H1 (cell line): Measurements from ENCODE around the gene LRRC3B. TPM values are rescaled to one million over a fixed set of nuclear protein-coding genes. Genes with fewer than 3 reads are reported as not detected.

ENCODE experiments used
- CHD1 ChIP-seq: IDR thresholded peaks from 2 replicates; pipeline ENCODE4 v1.6.1; 2012; ENCODE audit warnings: low read depth, low read length, improper control_type of control experiment
- PHF8 ChIP-seq: fragments of 200-600 bp; sonication (generic); conservative IDR thresholded peaks from 2 replicates; pipeline ENCODE4 v1.7.1; 2012; ENCODE audit warnings: low read depth, mild to moderate bottlenecking, inconsistent platforms, low read length, moderate library complexity
- SIRT6 ChIP-seq: IDR thresholded peaks from one replicate; pipeline ENCODE4 v1.7.1; 2012; ENCODE audit warnings: low read length, inconsistent platforms
- ZNF274 ChIP-seq: IDR thresholded peaks from 2 replicates; pipeline ENCODE4 v1.7.0; 2012; ENCODE audit warnings: low read length, borderline replicate concordance; ENCODE audit errors: extremely low read depth
- polyA plus RNA-seq, 7 experiments: library from polyadenylated mRNA; depleted of rRNA in 3 of 7; stranded (reverse) in 5 of 7; unstranded in 2 of 7; fragments of >200 nt in 5 of 7; fragments of 200-250 nt in 2 of 7; gene quantifications; 1 replicate in 5 of 7; 2 replicates in 1 of 7; 4 replicates in 1 of 7; pipeline versions ENCODE4 v1.2.1 to v1.2.3, GENCODE V29; 2011 to 2013; ENCODE audit warnings: missing spikeins in 2 of 7, mixed read lengths in 2 of 7
- total RNA-seq: library from RNA; stranded (reverse); fragmentation: NEBNext Ultra II Directional; extraction: Animal tissue kit (Norgen Biotek cat#: 25700); gene quantifications from 2 replicates; pipeline ENCODE4 v1.2.1, GENCODE V29; 2021
- TF ChIP-seq, protein P1 (sequence below): IDR thresholded peaks from 2 replicates; pipeline ENCODE4 v1.6.1; 2012; ENCODE audit warnings: inconsistent platforms

LRRC3B gene
- total and polyA plus RNA-seq, 2 of the 8 experiments (the other 6 are each of a cell fraction or from before 2014, with no cell fraction given), result 1.6 to 3.1 TPM

DNA sequence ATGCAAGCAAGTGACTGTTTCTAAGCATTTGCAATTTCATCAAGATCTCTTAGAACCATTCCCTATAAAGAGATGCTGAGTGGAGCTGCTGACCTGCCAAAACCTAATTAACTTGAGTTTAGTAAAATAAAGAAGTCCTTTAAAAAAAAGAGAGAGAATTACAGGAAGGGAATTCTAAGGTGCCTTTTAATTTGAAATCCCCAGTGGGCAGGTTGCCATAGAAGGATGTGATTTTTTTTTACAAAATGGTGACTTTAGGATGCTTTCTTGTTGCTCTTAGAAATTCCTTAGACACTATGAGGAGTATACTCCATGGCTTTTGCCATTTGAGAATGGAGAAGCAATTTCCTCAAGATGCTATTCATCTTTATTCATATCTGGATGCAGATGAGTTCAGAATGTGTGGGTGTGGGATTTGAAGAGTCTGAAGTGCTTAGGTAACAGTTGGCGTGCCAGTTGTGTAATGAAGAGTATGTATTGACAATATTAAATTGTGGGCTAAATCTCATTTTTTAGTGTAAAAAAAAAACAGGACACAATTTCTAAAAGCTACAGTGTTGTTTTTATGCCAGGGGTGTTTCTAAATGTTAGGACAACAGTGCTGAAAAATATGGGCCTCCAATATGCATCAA is 13.6 kb downstream of the LRRC3B start (continued):
- TF ChIP-seq, protein P1, sequence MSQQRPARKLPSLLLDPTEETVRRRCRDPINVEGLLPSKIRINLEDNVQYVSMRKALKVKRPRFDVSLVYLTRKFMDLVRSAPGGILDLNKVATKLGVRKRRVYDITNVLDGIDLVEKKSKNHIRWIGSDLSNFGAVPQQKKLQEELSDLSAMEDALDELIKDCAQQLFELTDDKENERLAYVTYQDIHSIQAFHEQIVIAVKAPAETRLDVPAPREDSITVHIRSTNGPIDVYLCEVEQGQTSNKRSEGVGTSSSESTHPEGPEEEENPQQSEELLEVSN, result no peak
- TF ChIP-seq CHD1 (no peak), ZNF274 (no peak), SIRT6 (no peak), PHF8 (no peak)
